ENCODE measurements around the gene AGFG2.

DNA sequence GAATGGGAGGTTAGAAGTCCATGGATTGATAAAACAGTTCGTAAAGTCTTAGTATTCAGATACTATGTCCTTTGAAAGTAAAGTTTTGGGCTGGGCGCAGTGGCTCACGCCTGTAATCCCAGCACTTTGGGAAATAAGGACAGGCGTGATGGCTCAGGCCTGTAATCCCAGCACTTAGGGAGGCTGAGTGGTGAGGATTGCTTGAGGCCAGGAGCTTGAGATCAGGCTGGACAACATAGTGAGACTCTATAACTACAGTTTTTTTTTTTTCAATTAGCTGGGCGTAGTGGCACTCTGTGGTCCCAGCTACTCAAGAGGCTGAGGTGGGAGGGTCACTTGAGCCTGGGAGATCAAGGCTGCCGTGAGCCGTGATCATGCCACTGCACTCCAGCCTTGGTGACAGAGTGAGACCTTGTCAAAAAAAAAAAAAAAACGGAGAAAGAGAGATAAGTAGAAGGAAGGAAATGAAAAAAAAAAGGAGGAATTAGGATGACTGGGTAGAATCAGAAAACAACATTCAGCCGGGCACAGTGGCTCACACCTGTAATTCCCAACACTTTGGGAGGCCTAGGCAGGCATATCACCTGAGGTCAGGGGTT lies 25.7 kb upstream of the AGFG2 start:
- no peak for TF ChIP-seq SPI1 (IDR thresholded peaks at IDR 0.05; ENCODE audit: borderline replicate concordance, low read depth)
- no peak for TF ChIP-seq GABPA (IDR thresholded peaks at IDR 0.05; ENCODE audit: low read depth)
- TF ChIP-seq, protein P1, sequence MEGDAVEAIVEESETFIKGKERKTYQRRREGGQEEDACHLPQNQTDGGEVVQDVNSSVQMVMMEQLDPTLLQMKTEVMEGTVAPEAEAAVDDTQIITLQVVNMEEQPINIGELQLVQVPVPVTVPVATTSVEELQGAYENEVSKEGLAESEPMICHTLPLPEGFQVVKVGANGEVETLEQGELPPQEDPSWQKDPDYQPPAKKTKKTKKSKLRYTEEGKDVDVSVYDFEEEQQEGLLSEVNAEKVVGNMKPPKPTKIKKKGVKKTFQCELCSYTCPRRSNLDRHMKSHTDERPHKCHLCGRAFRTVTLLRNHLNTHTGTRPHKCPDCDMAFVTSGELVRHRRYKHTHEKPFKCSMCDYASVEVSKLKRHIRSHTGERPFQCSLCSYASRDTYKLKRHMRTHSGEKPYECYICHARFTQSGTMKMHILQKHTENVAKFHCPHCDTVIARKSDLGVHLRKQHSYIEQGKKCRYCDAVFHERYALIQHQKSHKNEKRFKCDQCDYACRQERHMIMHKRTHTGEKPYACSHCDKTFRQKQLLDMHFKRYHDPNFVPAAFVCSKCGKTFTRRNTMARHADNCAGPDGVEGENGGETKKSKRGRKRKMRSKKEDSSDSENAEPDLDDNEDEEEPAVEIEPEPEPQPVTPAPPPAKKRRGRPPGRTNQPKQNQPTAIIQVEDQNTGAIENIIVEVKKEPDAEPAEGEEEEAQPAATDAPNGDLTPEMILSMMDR (IDR thresholded peaks at IDR 0.05; ENCODE audit: insufficient read depth, low read length) = no peak

Measured in HL-60 (cell line).